ENCODE measurements around the gene HMGXB4. TPM values are rescaled to one million over a fixed set of nuclear protein-coding genes. Genes with fewer than 3 reads are reported as not detected.

The HMGXB4 gene
- total and polyA plus RNA-seq, 9 of the 15 experiments (the other 6 are each of a cell fraction or from before 2014, with no cell fraction given): 9.9 to 31.4 (median 24.8) TPM

DNA sequence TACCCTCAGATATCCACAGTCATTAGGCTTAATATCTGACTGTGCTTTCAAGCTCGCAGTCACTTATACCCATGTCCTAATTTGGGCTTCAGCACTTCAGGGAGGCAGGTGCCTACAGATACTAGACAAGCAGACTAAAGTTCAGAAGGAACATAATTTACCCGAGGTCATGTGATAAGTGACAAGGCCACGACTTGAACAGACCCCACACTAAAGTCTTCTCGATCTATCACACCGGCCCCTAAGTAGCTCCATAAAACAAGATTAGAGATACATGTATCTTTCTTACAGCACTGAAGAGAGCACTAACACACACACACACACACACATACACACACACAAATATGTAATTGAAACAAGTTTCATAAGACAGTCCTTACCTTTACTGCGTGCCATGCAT lies 75.0 kb downstream of the HMGXB4 start:
- 51% methylated on average over 6 of the region's 6 CpGs for WGBS (ENCODE audit: insufficient coverage, low coverage, missing lambda C conversion rate)
- Histone ChIP-seq H3K79me2 (ENCODE audit: control insufficient read depth, insufficient read depth, low read length) (no peaks in the 10 kb centered on the region), H3K27ac (ENCODE audit: extremely low read depth, low read depth, low read length) (no peak overlapping the region), H3K36me3 (ENCODE audit: control insufficient read depth, insufficient read depth, low read length) (peaks cover 48% of the 10 kb centered on the region; the same call in 2 of the 3 replicates), H3K9ac (ENCODE audit: insufficient read depth in 1 of 2, low read depth in 2 of 2, low read length in 2 of 2) (no peak overlapping the region), H3K4me1 (replicated peaks in 1 of 2; ENCODE audit: control insufficient read depth in 2 of 2, insufficient read depth in 2 of 2, low read length in 2 of 2) (peaks cover 2 to 15% of the 10 kb centered on the region in 2 experiments; a peak in 2 of 5 replicates), H4K20me1 (replicated peaks; ENCODE audit: control insufficient read depth, insufficient read depth, low read length) (no peaks in the 10 kb centered on the region), H3K9me1 (ENCODE audit: control insufficient read depth, insufficient read depth, low read length) (no peaks in the 10 kb centered on the region), H3K9me3 (replicated peaks; ENCODE audit: control insufficient read depth, insufficient read depth, low read depth, low read length) (no peaks in the 10 kb centered on the region), H3K4me3 (no peak overlapping the region), H3K27me3 (ENCODE audit: control insufficient read depth in 2 of 2, insufficient read depth in 2 of 2, low read length in 2 of 2) (no peaks in the 10 kb centered on the region), H2AFZ (ENCODE audit: low read depth, low read length) (no peak overlapping the region), H3K4me2 (ENCODE audit: insufficient read depth, low read length) (no peak overlapping the region)
- BruUV-seq (replicated peaks): no TSS peak
- DNase-seq (ENCODE audit: extremely low read depth in 1 of 4, low spot score in 3 of 4) (no peak), ATAC-seq (no peak), FAIRE-seq (no peak)
- in situ Hi-C loops (cut with MboI): no loop called here
- CTCF ChIA-PET (ENCODE audit: low intra/inter-chr PET ratio): no interaction called here
- POLR2A ChIA-PET: no interaction called here
- intact Hi-C loops (cut with micrococcal nuclease): no loop called here
- TF ChIP-seq FOSL1 (tag; conservative IDR thresholded peaks at IDR 0.05): no peak
- no peak for TF ChIP-seq ZHX1 (conservative IDR thresholded peaks at IDR 0.05; ENCODE audit: low read length)
- TF ChIP-seq ELF4 (CRISPR knock-in tag; IDR thresholded peaks at IDR 0.05): no peak
